Measurements from ENCODE around the gene RNFT2. TPM values are rescaled to one million over a fixed set of nuclear protein-coding genes. Genes with fewer than 3 reads are reported as not detected.

The RNFT2 gene
- total RNA-seq, 1 donor = 2.3 TPM

- no peak overlapping the region for H3K4me3 ChIP-seq (ENCODE audit: low read depth, low read length)
- DNase-seq (ENCODE audit: low read depth) = no peak
- TF ChIP-seq CTCF (IDR thresholded peaks at IDR 0.05; ENCODE audit: insufficient read depth, low read length) = no peak
Measured at GRCh38 chr12:116803013-116803736, 65.1 kb downstream of the RNFT2 start.

- no peak for TF ChIP-seq CTCF (IDR thresholded peaks at IDR 0.05; ENCODE audit: insufficient read depth, low read length)
- no peak for DNase-seq (ENCODE audit: low read depth)
- no peak overlapping the region for H3K4me3 ChIP-seq (ENCODE audit: low read depth, low read length)
Measured at GRCh38 chr12:116804051-116804450, 65.9 kb downstream of the RNFT2 start.

DNA sequence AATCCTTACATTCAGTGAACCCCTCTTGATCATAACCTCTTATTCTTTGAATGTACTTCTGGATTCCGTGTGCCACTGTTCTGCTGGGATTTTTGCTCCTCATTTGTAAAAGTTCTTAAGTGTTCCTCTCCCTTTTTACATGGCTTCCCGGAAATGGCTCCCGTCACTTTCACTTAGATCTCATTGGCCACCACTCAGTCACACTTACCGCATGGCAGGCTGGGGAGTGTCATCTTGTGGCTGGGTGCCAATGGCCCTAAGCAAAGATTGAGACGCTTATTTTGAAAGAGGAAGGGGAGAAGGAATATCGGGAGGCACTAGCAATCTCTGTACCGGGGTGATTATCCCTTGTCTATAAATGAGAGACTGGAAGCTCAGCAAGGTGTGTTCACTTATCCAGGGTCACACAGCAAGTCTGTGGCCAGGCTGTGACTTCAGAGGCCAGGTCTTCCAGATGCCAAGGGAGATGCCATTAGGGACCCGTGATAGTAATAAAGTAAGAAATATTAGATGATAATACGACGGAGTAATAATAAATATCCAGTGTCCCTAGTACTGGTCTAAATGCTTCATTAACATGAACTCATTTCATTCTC lies 68.8 kb downstream of the RNFT2 start:
- no peak for DNase-seq (ENCODE audit: low read depth)
- no peak overlapping the region for H3K4me3 ChIP-seq (ENCODE audit: low read depth, low read length)
- TF ChIP-seq CTCF (IDR thresholded peaks at IDR 0.05; ENCODE audit: insufficient read depth, low read length) = no peak

GRCh38 chr12:116807546-116807945 lies 69.4 kb downstream of the RNFT2 start:
- no peak for DNase-seq (ENCODE audit: low read depth)
- no peak overlapping the region for H3K4me3 ChIP-seq (ENCODE audit: low read depth, low read length)
- no peak for TF ChIP-seq CTCF (IDR thresholded peaks at IDR 0.05; ENCODE audit: insufficient read depth, low read length)

GRCh38 chr12:116808113-116809105 lies 70.3 kb downstream of the RNFT2 start:
- TF ChIP-seq CTCF (IDR thresholded peaks at IDR 0.05; ENCODE audit: insufficient read depth, low read length) = no peak
- no peak for DNase-seq (ENCODE audit: low read depth)
- no peak overlapping the region for H3K4me3 ChIP-seq (ENCODE audit: low read depth, low read length)

DNA sequence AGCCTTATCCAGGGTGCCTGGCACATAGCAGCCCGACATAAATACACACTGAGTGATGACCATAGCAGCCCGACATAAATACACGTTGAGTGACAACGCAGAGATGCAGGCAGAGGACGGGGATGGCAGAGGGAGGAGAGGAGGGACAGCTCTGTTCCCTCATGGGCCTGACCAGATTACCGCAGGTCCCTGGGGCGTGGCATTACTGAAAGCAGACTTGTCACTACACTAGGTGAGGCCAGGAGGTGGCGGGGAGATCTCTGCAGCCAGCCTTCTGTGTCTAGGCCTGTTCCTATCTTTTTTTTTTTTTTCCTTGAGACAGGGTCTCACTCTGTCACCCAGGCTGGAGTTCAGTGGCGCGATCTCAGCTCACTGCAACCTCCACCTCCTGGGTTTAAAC lies 74.1 kb downstream of the RNFT2 start:
- TF ChIP-seq CTCF (IDR thresholded peaks at IDR 0.05; ENCODE audit: insufficient read depth, low read length) = no peak
- no peak for DNase-seq (ENCODE audit: low read depth)
- no peak overlapping the region for H3K4me3 ChIP-seq (ENCODE audit: low read depth, low read length)
